OCI-LY3 (cell line): ENCODE measurements around the gene MAP3K6.

Experiments used
- H2AFZ ChIP-seq: fragments of 200-600, 300-600 bp; shearing (Covaris generic); 2 replicates; pipeline ENCODE4 v1.6.0; 2014; ENCODE audit warnings: antibody characterized with exemption, low read depth, low read length
- H3K27ac ChIP-seq: fragments of 200-600, 300-600 bp; sonication (generic); 2 replicates; pipeline ENCODE4 v1.5.1; 2014; ENCODE audit warnings: mild to moderate bottlenecking, low read length, moderate library complexity, mixed read lengths
- H3K27me3 ChIP-seq: fragments of 200-600, 300-600 bp; sonication (generic); 2 replicates; pipeline ENCODE4 v1.6.1; 2014; ENCODE audit warnings: low read depth, low read length, mixed read lengths
- H3K36me3 ChIP-seq: fragments of 200-600, 300-600 bp; sonication (generic); replicated peaks from 2 replicates; pipeline ENCODE3; 2014; ENCODE audit warnings: low read depth, low read length, mixed read lengths
- H3K4me1 ChIP-seq: fragments of 300-600, 200-600 bp; sonication (generic); 2 replicates; pipeline ENCODE4 v1.6.1; 2014; ENCODE audit warnings: low read length, mixed read lengths
- H3K4me2 ChIP-seq: fragments of 200-600, 300-600 bp; sonication (generic); 2 replicates; pipeline ENCODE4 v1.6.1; 2014; ENCODE audit warnings: low read length, mixed read lengths
- H3K4me3 ChIP-seq: fragments of 300-600, 200-600 bp; sonication (generic); 2 replicates; pipeline ENCODE4 v1.5.1; 2014; ENCODE audit warnings: antibody characterized with exemption, mild to moderate bottlenecking, low read length, moderate library complexity
- H3K79me2 ChIP-seq: fragments of 300-600, 200-600 bp; shearing (Covaris generic); 2 replicates; pipeline ENCODE4 v1.6.1; 2014; ENCODE audit warnings: mild to moderate bottlenecking, low read length, mixed read lengths
- H3K9ac ChIP-seq: fragments of 300-600, 200-600 bp; shearing (Covaris generic); 2 replicates; pipeline ENCODE4 v1.6.0; 2014; ENCODE audit warnings: mild to moderate bottlenecking, low read length, moderate library complexity
- H3K9me3 ChIP-seq: fragments of 200-600, 300-600 bp; shearing (Covaris generic); 2 replicates; pipeline ENCODE4 v1.6.1; 2014; ENCODE audit warnings: low read length, mixed read lengths; ENCODE audit not compliant: insufficient read depth
- H4K20me1 ChIP-seq: fragments of 200-600, 300-600 bp; sonication (generic); 2 replicates; pipeline ENCODE4 v1.6.1; 2016; ENCODE audit warnings: low read length, mixed read lengths; ENCODE audit not compliant: insufficient read depth
- EZH2phosphoT487 ChIP-seq: fragments of 200-600 bp; shearing (Covaris generic); IDR thresholded peaks from 2 replicates; pipeline ENCODE4 v1.6.1; 2018; ENCODE audit warnings: antibody characterized with exemption, mixed run types, low read depth
- TF ChIP-seq, protein P1 (sequence below): fragments of 200-600, 300-600 bp; sonication (generic); IDR thresholded peaks from 2 replicates; pipeline ENCODE4 v1.5.1; 2014; ENCODE audit warnings: antibody characterized with exemption, low read length, low read depth

Gene MAP3K6

DNA sequence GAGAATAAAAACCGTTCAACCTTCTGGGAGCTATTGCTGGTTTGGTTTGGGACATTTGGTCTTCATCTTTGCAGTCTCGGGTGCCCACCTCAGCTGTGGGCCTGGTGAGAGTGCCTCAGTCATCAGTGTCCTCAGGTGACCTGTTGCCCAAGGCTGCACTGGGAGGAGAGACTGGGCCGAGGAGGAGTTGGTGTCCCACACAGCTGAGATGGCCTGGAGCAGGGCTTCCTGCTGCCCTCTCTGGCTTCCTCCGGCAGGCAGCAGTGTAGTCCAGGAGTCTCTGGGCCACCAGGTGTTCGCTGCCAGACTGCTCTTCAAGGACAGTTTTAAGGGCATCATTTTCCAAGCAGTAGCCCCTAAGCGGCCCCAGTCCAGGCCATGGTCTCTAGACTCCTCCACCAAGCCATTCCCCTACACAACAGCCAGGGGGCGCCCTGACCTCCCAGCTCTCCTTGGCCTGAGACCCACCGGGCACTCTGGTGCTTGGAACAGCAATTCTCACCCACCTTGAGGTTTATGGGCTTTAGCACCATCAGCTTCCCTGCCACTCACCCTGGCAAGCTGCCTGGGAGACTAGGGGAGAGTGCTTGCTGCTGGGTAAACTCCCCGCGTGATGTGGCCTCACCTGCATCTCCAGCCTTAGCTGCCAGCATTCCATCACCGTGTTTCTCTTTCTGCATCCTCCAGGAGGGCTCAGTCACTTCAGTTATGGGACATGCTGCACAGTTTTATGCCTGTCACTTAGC is 34.1 kb downstream of the MAP3K6 start:
- no peak for TF ChIP-seq EZH2phosphoT487
- TF ChIP-seq, protein P1, sequence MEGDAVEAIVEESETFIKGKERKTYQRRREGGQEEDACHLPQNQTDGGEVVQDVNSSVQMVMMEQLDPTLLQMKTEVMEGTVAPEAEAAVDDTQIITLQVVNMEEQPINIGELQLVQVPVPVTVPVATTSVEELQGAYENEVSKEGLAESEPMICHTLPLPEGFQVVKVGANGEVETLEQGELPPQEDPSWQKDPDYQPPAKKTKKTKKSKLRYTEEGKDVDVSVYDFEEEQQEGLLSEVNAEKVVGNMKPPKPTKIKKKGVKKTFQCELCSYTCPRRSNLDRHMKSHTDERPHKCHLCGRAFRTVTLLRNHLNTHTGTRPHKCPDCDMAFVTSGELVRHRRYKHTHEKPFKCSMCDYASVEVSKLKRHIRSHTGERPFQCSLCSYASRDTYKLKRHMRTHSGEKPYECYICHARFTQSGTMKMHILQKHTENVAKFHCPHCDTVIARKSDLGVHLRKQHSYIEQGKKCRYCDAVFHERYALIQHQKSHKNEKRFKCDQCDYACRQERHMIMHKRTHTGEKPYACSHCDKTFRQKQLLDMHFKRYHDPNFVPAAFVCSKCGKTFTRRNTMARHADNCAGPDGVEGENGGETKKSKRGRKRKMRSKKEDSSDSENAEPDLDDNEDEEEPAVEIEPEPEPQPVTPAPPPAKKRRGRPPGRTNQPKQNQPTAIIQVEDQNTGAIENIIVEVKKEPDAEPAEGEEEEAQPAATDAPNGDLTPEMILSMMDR = peak; percentile 67
- H3K4me2 ChIP-seq = no peak overlapping the region
- no peaks in the 10 kb centered on the region for H3K4me1 ChIP-seq
- H3K4me3 ChIP-seq = no peak overlapping the region
- no peak overlapping the region for H3K27ac ChIP-seq
- H3K9me3 ChIP-seq = no peaks in the 10 kb centered on the region
- H3K9ac ChIP-seq = no peak overlapping the region
- no peak overlapping the region for H2AFZ ChIP-seq
- peaks cover 21% of the 10 kb centered on the region for H3K79me2 ChIP-seq
- no peaks in the 10 kb centered on the region for H4K20me1 ChIP-seq
- no peaks in the 10 kb centered on the region for H3K27me3 ChIP-seq
- H3K36me3 ChIP-seq = peaks cover 3% of the 10 kb centered on the region

DNA sequence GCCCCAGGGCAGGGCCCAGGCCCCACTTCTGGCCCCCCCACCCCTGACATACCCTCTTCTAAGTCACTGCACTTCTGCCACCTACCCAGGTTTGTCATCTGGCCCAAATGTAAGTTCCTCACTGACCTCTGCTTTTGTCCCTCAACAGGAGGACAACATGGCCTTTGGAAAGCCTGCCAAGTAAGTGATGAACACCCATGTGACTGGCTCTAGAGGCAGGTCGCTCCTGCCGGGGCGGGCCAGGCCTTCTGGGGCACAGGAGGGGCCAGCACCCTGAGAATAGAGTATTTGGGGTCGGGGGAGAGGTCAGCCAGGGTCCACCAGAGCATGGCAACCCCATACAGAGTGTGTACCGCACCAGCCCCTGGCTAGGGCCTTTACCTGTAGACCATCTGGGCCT is 34.8 kb downstream of the MAP3K6 start:
- H3K27me3 ChIP-seq = no peaks in the 10 kb centered on the region
- TF ChIP-seq, protein P1 = no peak
- no peaks in the 10 kb centered on the region for H3K9me3 ChIP-seq
- no peak overlapping the region for H3K9ac ChIP-seq
- no peaks in the 10 kb centered on the region for H4K20me1 ChIP-seq
- H2AFZ ChIP-seq = no peak overlapping the region
- peaks cover 3% of the 10 kb centered on the region for H3K36me3 ChIP-seq
- H3K4me2 ChIP-seq = no peak overlapping the region
- no peak overlapping the region for H3K27ac ChIP-seq
- H3K4me3 ChIP-seq = no peak overlapping the region
- H3K4me1 ChIP-seq = no peaks in the 10 kb centered on the region
- H3K79me2 ChIP-seq = peaks cover 27% of the 10 kb centered on the region

DNA sequence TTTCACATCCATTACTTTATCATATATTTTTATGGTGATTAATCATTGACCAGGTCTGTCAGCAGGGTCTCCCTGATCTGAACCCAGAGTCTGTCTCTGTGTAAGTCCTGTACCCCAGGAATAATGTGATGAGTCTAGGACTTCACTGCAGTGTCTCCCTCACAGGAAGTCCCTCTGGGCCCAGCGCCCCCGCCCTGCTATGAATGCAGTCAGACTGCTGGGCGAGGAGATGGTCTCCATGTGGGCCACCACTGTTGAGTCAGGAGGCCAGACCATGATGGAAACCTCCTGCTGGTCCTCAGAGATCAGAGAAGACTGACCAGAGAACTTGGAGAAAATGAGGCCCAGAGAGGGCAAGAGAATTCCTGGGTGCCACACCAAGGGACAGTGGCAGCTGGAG is 35.3 kb downstream of the MAP3K6 start:
- no peaks in the 10 kb centered on the region for H3K4me1 ChIP-seq
- no peaks in the 10 kb centered on the region for H3K9me3 ChIP-seq
- no peaks in the 10 kb centered on the region for H3K27me3 ChIP-seq
- H3K4me3 ChIP-seq = no peak overlapping the region
- TF ChIP-seq EZH2phosphoT487 = no peak
- TF ChIP-seq, protein P1 = no peak
- H3K4me2 ChIP-seq = no peak overlapping the region
- peaks cover 3% of the 10 kb centered on the region for H3K36me3 ChIP-seq
- H3K27ac ChIP-seq = no peak overlapping the region
- peaks cover 32% of the 10 kb centered on the region for H3K79me2 ChIP-seq
- no peak overlapping the region for H2AFZ ChIP-seq
- no peaks in the 10 kb centered on the region for H4K20me1 ChIP-seq
- H3K9ac ChIP-seq = no peak overlapping the region

DNA sequence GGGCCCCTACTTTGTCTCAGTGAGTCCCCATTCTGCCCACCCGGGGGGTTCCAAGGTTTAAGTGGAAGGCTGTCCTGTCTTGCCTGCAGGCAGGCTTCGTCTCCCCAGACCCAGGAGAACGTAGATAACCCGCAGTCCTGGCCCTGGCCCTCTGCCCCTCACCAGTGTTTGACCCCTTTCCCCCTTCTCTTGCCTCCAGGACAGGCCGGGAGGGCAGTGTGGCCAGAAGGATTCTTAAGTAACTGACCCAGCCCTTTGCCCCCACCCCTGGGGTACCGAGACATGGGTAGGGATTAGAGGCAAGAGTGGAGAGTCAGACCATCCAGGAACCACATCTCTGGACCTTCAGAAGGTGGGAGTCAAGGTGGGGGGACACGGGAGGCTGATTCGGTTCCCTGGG is 36.0 kb downstream of the MAP3K6 start:
- H4K20me1 ChIP-seq = no peaks in the 10 kb centered on the region
- peaks cover 38% of the 10 kb centered on the region for H3K79me2 ChIP-seq
- H3K27me3 ChIP-seq = no peaks in the 10 kb centered on the region
- H3K27ac ChIP-seq = no peak overlapping the region
- no peak overlapping the region for H3K9ac ChIP-seq
- H3K4me3 ChIP-seq = no peak overlapping the region
- no peaks in the 10 kb centered on the region for H3K9me3 ChIP-seq
- TF ChIP-seq, protein P1 = no peak
- TF ChIP-seq EZH2phosphoT487 = no peak
- peaks cover 3% of the 10 kb centered on the region for H3K36me3 ChIP-seq
- H2AFZ ChIP-seq = no peak overlapping the region
- no peak overlapping the region for H3K4me2 ChIP-seq
- no peaks in the 10 kb centered on the region for H3K4me1 ChIP-seq
